Stimulated activated naive B cell treated with anti-CD40 and anti-IgM and Interleukin-4, amounts not matched to agents 10 μg/mL and 1 μg/mL and 100 μg/mL, for 72 hours (primary cell): ENCODE results near the gene ABHD1.
A peak's percentile ranks its signal among the peaks of the same experiment; 100 is the strongest.
"Not testable (repeated sequence)": the region's sequence is repeated elsewhere in the genome, so short reads cannot be mapped to it uniquely, and the experiment has no call there.

Source experiments
- ATAC-seq, 2 donors: fragments of 150-1000 bp; cut with Tn5 transposase; replicated peaks; 2 replicates each; pipeline ENCODE4 v1.10.0; 2021; ENCODE audit warnings: moderate library complexity in 1 of 2
- DNase-seq: peaks from one replicate; pipeline ENCODE4 v3.0.0; 2021
- H3K27ac Mint-ChIP-seq: one replicate; pipeline ENCODE4 v1.8.0; 2022; ENCODE audit warnings: mild to moderate bottlenecking, mixed read lengths
- H3K27me3 Mint-ChIP-seq, 2 donors: one replicate each; pipeline ENCODE4 v1.8.0; 2022; ENCODE audit warnings: mixed read lengths in 2 of 2
- H3K36me3 Mint-ChIP-seq, 2 donors: one replicate each; pipeline ENCODE4 v1.8.0; 2022; ENCODE audit warnings: mixed read lengths in 2 of 2, mild to moderate bottlenecking in 1 of 2
- H3K4me1 Mint-ChIP-seq, 2 donors: one replicate each; pipeline ENCODE4 v1.8.0; 2022; ENCODE audit warnings: mixed read lengths in 2 of 2, mild to moderate bottlenecking in 1 of 2
- H3K4me3 Mint-ChIP-seq, 2 donors: one replicate each; pipeline ENCODE4 v1.8.0; 2022; ENCODE audit warnings: mild to moderate bottlenecking in 2 of 2, mixed read lengths in 2 of 2, moderate library complexity in 1 of 2
- H3K9me3 Mint-ChIP-seq, 2 donors: one replicate each; pipeline ENCODE4 v1.8.0; 2022; ENCODE audit warnings: mixed read lengths in 2 of 2, mild to moderate bottlenecking in 1 of 2

Gene ABHD1

DNA sequence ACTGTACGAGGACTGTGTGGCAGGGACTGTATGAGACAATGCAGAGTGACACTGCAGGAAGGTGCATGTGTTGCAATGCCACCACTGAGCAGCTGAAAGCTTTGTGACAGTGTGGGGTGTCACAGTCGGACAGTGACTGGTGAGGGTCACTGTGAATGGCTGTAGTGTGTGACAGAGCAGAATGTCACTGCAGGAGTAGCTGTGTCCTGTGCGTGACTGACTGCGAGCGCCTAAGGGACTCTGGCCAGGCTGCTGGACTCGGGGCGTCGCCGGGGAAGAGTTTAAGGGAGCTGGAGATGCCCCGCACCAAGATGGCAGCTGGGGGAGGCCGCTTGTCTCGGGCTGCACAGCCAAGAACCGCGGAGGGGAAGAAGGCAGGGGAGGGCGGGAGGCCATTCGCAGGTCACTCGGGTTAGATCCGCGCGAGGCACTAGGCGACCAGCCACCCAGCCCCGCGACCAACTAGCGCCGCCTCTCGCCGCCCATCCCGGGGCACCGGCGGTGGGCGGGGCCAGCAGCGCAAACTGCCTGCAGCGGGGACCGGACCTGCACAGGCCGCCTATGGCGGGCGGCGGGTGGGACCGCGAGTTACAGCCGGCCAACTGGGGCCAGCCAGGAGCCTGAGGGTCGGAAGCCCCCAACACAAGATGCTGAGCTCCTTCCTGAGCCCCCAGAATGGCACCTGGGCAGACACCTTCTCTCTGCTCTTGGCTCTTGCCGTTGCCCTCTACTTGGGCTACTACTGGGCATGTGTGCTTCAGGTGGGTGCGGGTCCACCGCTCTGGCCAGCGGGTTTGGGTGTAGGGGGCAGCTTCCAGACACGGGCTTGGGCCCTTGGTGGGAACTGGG, at the start of gene ABHD1:
Gene ABHD1, plus strand, starts transcription at position 514 of the 849 bp plus-strand sequence. Its CDS starts 134 bp downstream, at position 648.
- Mint-ChIP-seq H3K36me3 (peaks cover 0 to 2% of the 10 kb centered on the region in 2 donors), H3K27ac (peak within 1 kb of the TSS; percentile 91), H3K9me3 (no peaks in the 10 kb centered on the region), H3K27me3 (peaks cover 18 to 24% of the 10 kb centered on the region in 2 donors), H3K4me3 (peak within 1 kb of the TSS; percentile 81 to 85), H3K4me1 (peaks cover 12 to 14% of the 10 kb centered on the region in 2 donors)
- DNase-seq (peak; percentile 33), ATAC-seq (peak; percentile 80 to 82)

DNA sequence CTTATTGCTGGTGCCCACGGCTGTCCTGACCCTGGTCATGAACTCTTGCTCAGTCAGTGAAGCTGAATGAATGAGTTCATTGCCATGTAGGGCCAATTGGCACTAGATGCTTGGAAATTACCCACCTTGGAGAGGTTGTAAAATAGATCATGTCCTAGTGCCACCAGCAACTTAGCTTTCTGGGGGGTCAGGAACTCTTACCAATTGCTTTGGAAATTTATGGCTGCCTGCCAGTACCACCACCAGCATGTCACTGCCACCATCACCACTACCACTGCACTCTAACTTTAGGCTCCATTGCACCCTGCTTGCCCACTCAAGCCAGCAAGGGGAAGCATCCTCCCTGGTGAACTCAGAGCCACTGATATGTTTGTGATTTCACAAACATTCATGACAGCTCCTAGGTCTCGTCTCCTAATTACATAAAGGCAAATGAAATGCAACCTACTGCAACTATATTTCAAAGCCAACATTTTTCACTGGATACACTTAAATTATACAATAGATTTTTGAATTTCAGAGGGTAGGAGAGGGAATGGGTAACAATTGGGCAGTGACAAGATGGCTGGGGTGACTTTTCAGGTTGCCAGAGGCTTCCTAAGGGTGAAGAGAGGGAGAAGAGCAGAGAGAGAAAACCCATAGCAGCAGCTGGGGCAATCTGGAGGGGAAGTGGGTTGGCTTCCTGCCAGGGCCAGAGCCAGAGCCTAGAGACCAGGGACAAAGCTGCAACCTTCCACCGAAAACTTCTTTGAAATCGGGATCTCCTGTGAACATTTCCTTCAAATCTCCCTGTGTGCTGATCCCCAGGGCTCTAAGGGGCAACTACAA, 48.7 kb upstream of the ABHD1 start:
- Mint-ChIP-seq H3K4me1 (peaks cover 40 to 67% of the 10 kb centered on the region in 2 donors), H3K36me3 (peaks cover 1 to 5% of the 10 kb centered on the region in 2 donors), H3K9me3 (peaks cover 0 to 3% of the 10 kb centered on the region in 2 donors), H3K27ac (no peak overlapping the region), H3K27me3 (peaks cover 4 to 18% of the 10 kb centered on the region in 2 donors), H3K4me3 (peak overlapping the region in 1 of 2 donors; percentile 40)
- DNase-seq (no peak), ATAC-seq (no peak)

DNA sequence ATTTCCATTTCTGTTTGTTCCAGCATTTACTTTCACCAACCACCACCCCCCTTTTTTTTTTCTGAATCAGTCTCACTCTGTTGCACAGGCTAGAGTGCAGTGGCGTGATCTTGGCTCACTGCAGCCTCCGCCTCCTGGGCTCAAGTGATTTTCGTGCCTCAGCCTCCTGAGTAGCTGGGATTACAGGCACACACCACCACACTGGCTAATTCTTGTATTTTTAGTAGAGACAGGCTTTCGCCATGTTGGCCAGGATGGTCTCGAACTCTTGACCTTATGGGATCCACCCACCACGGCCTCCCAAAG, 48.1 kb upstream of the ABHD1 start:
- ATAC-seq, H3K27ac Mint-ChIP-seq, H3K9me3 Mint-ChIP-seq, DNase-seq, H3K36me3 Mint-ChIP-seq: not testable (repeated sequence)
- Mint-ChIP-seq H3K4me3 (peak overlapping the region in 1 of 2 donors; percentile 40), H3K4me1 (peaks cover 41 to 67% of the 10 kb centered on the region in 2 donors), H3K27me3 (peaks cover 4 to 18% of the 10 kb centered on the region in 2 donors)

DNA sequence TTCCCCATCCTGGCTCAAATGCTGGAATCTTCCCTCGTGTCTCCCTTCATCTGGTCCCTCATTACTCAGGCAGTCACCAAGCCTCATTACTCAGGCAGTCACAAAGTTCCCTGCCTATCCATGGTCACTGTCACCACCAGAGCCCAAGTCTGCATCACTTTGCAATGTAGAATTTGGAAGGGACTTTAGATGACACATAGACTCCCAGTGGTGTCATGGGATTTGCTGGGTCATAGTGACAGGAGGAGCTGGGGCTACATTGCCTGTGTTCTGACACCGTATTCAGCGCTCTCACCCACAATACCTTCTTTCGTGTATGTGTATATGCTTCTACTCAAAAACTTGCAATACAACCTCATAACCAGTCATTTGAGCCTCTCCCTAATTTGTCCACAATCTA, 47.3 kb upstream of the ABHD1 start:
- DNase-seq (no peak), ATAC-seq (no peak)
- Mint-ChIP-seq H3K27me3 (peaks cover 4 to 18% of the 10 kb centered on the region in 2 donors), H3K4me3 (no peak overlapping the region), H3K4me1 (peaks cover 45 to 71% of the 10 kb centered on the region in 2 donors), H3K27ac (no peak overlapping the region), H3K36me3 (no peaks in the 10 kb centered on the region), H3K9me3 (peaks cover 0 to 3% of the 10 kb centered on the region in 2 donors)

DNA sequence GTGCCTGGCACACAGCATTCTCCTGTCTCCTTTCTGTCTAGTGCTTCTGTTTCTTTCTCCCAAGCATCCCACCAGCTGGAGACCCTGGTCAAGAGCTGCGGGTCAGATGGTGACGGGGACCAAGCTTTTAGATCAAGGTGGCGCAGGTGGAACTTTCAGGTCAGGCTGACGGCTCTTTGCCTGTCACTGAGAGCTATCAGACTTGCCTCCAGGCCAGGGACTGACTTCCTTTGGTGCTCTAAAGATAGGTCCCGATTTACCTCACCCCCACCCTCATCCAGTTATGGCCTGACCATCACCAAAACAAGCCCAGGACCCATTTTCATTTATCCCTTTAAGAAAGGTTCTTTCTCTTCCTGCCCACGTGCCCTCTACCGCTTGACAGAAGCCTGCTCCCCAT, 46.4 kb upstream of the ABHD1 start:
- Mint-ChIP-seq H3K4me1 (peaks cover 46 to 72% of the 10 kb centered on the region in 2 donors), H3K27ac (peak overlapping the region; percentile 65)
- no peak for ATAC-seq

DNA sequence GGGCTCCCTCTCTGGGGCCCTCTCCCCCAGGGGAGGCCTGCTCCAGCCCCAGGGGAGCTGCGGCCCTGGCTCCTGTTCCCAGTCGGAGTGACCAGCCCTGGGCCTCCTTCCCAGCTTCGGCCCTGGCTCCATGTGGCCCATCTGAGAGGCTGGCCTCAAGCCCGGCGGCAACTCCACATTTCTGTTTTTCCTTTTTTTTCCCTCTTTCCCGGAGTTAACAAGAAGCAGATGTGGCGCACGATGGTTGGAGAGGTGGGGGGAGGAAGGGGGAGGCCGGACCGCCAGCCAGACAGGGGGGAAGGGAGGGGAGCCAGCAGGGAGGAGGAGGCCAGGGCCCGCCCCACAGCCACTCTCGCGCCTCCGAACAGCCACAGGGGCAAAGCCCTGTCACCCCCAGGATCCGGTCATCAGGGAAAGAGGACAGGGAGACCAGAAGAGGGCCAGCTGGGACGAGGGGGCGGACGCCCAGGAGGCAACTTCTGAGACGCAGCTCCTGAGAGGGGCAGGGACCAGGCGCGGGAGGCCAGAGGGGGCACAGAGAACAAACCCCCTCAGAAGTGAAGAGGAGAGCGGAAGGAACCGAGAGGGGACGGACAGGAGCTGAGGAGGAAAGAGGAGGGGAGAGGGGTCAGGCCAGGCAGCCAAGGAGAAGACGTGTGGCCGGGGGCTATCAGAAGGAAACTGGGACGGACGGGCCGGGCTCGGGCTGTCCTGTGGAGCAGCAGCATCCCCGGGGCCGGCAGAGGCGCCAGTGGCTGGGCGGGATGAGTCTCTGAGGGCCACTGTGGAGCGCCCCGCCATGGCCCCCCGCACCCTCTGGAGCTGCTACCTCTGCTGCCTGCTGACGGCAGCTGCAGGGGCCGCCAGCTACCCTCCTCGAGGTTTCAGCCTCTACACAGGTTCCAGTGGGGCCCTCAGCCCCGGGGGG, 45.1 kb upstream of the ABHD1 start, which contains the start of gene EMILIN1:
Gene EMILIN1, plus strand, starts transcription at position 349 of the 928 bp plus-strand sequence. Its CDS starts 451 bp downstream, at position 800.
- peaks cover 0 to 3% of the 10 kb centered on the region in 2 donors for H3K9me3 Mint-ChIP-seq
- DNase-seq (no peak), ATAC-seq (no peak)
- peak within 1 kb of the TSS in 1 of 2 donors; percentile 43 for H3K4me3 Mint-ChIP-seq
- H3K27me3 Mint-ChIP-seq = peaks cover 4 to 18% of the 10 kb centered on the region in 2 donors
- H3K27ac Mint-ChIP-seq = peak within 1 kb of the TSS; percentile 65
- no peaks in the 10 kb centered on the region for H3K36me3 Mint-ChIP-seq
- H3K4me1 Mint-ChIP-seq = peaks cover 38 to 64% of the 10 kb centered on the region in 2 donors

More for the DNA sequence above, 46.4 kb upstream of the ABHD1 start:
- DNase-seq = no peak
- peaks cover 4 to 18% of the 10 kb centered on the region in 2 donors for H3K27me3 Mint-ChIP-seq
- H3K36me3 Mint-ChIP-seq = no peaks in the 10 kb centered on the region
- peaks cover 0 to 3% of the 10 kb centered on the region in 2 donors for H3K9me3 Mint-ChIP-seq
- H3K4me3 Mint-ChIP-seq = no peak overlapping the region

DNA sequence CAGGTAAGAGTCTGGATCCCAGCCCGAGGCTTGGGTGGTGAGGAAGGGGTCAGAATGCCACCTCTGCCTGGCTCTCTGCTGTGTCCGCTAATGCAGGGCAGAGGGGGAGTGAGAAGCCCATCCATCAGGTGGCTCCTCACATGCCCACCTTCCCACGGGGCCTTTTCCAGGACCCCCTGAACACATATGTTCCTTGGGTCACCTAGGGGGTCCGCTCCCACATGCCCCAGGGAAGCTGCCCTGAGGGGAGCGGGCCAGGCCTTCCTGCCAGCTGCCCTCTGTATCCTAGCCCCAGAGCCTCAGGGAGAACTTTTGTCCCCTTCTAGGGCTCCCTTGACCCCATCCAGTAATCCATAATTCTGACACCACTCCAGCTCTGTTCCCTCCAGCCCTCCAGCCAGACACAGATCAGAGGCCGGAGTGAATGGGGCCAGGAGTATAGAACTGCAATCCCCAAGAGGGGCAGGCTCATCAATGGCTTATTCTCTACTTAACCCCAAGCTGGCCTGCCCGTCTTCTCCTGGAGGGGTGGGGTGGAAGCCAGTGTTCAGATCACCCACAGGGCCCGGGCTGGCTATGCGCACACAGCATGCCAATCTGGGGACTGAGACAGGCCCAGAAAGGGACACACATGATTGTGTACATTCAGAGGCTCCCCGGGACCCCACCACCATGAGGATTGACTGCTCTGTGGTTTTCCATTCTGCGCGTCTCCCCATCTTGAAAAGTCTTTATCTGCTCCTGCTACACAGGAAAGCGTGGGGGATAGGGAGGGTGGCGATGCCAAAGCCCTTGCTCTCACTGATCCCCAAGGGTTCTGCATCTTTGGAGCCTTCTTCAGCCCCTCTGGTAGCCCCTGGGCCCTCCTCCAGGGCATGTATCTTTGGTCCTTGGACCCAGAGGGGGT, 44.1 kb upstream of the ABHD1 start:
- Mint-ChIP-seq H3K4me3 (no peak overlapping the region), H3K4me1 (peaks cover 35 to 62% of the 10 kb centered on the region in 2 donors), H3K27me3 (peaks cover 4 to 18% of the 10 kb centered on the region in 2 donors), H3K27ac (peak overlapping the region; percentile 56), H3K36me3 (no peaks in the 10 kb centered on the region), H3K9me3 (peaks cover 0 to 3% of the 10 kb centered on the region in 2 donors)
- ATAC-seq (no peak), DNase-seq (no peak)

DNA sequence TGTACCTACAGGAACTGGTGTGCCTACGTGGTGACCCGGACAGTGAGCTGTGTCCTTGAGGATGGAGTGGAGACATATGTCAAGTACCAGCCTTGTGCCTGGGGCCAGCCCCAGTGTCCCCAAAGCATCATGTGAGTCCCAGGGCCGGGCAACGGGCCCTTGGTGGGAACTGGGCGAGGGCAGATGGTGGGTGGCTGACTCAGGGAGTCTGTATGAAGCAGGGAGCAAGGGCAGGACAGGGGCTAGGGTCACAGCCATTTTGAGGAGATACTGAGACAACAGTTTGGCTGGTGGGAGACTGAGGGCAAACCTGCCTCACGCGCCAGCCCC, 43.5 kb upstream of the ABHD1 start:
- ATAC-seq (no peak), DNase-seq (no peak)
- Mint-ChIP-seq H3K4me1 (peaks cover 30 to 58% of the 10 kb centered on the region in 2 donors), H3K4me3 (peak overlapping the region in 1 of 2 donors; percentile 1), H3K27ac (peak overlapping the region; percentile 51), H3K27me3 (peaks cover 4 to 18% of the 10 kb centered on the region in 2 donors), H3K9me3 (peaks cover 0 to 3% of the 10 kb centered on the region in 2 donors), H3K36me3 (no peaks in the 10 kb centered on the region)

DNA sequence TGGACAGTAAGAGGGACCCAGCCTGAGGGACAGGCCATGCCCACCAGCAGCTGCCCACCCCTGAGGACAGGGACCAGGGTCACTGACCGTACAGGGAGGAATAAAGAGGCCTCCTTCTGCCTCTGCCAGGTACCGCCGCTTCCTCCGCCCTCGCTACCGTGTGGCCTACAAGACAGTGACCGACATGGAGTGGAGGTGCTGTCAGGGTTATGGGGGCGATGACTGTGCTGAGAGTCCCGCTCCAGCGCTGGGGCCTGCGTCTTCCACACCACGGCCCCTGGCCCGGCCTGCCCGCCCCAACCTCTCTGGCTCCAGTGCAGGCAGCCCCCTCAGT, 43.0 kb upstream of the ABHD1 start:
- Mint-ChIP-seq H3K4me3 (no peak overlapping the region), H3K36me3 (no peaks in the 10 kb centered on the region), H3K9me3 (peaks cover 0 to 3% of the 10 kb centered on the region in 2 donors), H3K4me1 (peaks cover 31 to 58% of the 10 kb centered on the region in 2 donors), H3K27me3 (peaks cover 4 to 18% of the 10 kb centered on the region in 2 donors), H3K27ac (peak overlapping the region; percentile 94)
- no peak for ATAC-seq
- no peak for DNase-seq

DNA sequence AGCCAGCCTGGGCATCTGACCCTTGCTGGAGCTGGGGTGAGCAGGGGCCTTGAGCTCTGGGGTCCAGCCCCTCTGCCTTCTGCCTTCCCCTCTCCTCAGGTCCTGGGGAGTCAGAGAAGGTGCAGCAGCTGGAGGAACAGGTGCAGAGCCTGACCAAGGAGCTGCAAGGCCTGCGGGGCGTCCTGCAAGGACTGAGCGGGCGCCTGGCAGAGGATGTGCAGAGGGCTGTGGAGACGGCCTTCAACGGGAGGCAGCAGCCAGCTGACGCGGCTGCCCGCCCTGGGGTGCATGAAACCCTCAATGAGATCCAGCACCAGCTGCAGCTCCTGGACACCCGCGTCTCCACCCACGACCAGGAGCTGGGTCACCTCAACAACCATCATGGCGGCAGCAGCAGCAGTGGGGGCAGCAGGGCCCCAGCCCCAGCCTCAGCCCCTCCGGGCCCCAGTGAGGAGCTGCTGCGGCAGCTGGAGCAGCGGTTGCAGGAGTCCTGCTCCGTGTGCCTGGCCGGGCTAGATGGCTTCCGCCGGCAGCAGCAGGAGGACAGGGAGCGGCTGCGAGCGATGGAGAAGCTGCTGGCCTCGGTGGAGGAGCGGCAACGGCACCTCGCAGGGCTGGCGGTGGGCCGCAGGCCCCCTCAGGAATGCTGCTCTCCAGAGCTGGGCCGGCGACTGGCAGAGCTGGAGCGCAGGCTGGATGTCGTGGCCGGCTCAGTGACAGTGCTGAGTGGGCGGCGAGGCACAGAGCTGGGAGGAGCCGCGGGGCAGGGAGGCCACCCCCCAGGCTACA, 41.4 kb upstream of the ABHD1 start:
- peaks cover 0 to 2% of the 10 kb centered on the region in 2 donors for H3K9me3 Mint-ChIP-seq
- DNase-seq (no peak), ATAC-seq (no peak)
- peaks cover 4 to 18% of the 10 kb centered on the region in 2 donors for H3K27me3 Mint-ChIP-seq
- peaks cover 28 to 59% of the 10 kb centered on the region in 2 donors for H3K4me1 Mint-ChIP-seq
- H3K36me3 Mint-ChIP-seq = no peaks in the 10 kb centered on the region
- H3K27ac Mint-ChIP-seq = no peak overlapping the region
- H3K4me3 Mint-ChIP-seq = no peak overlapping the region

DNA sequence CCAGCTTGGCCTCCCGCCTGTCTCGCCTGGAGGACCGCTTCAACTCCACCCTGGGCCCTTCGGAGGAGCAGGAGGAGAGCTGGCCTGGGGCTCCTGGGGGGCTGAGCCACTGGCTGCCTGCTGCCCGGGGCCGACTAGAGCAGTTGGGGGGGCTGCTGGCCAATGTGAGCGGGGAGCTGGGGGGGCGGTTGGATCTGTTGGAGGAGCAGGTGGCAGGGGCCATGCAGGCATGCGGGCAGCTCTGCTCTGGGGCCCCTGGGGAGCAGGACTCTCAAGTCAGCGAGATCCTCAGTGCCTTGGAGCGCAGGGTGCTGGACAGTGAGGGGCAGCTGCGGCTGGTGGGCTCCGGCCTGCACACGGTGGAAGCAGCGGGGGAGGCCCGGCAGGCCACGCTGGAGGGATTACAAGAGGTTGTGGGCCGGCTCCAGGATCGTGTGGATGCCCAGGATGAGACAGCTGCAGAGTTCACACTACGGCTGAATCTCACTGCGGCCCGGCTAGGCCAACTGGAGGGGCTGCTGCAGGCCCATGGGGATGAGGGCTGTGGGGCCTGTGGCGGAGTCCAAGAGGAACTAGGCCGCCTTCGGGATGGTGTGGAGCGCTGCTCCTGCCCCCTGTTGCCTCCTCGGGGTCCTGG, 40.7 kb upstream of the ABHD1 start:
- H3K4me3 Mint-ChIP-seq = no peak overlapping the region
- H3K27me3 Mint-ChIP-seq = peaks cover 4 to 15% of the 10 kb centered on the region in 2 donors
- H3K36me3 Mint-ChIP-seq = no peaks in the 10 kb centered on the region
- H3K9me3 Mint-ChIP-seq = peaks cover 0 to under 1% of the 10 kb centered on the region in 2 donors
- ATAC-seq = no peak
- H3K27ac Mint-ChIP-seq = no peak overlapping the region
- peaks cover 23 to 56% of the 10 kb centered on the region in 2 donors for H3K4me1 Mint-ChIP-seq
- DNase-seq = no peak
